Measurements from ENCODE around the gene SCN3B. TPM values are rescaled to one million over a fixed set of nuclear protein-coding genes. Genes with fewer than 3 reads are reported as not detected.

Gene SCN3B
- total and polyA plus RNA-seq, 9 of the 15 experiments (the other 6 are each of a cell fraction or from before 2014, with no cell fraction given): 0.01 to 0.15 (median 0.04) TPM; not detected in 6

GRCh38 chr11:123593570-123593969 is 60.9 kb downstream of the SCN3B start (continued):
- TF ChIP-seq CHAMP1 (IDR thresholded peaks at IDR 0.05) (no peak), ZKSCAN8 (CRISPR knock-in tag; IDR thresholded peaks at IDR 0.05) (no peak), BRD4 (IDR thresholded peaks at IDR 0.05) (no peak), ATF7 (IDR thresholded peaks at IDR 0.05) (no peak)

GRCh38 chr11:123590296-123590912 is 64.0 kb downstream of the SCN3B start:
- Histone ChIP-seq H3K4me1 (replicated peaks in 1 of 2; ENCODE audit: control insufficient read depth in 2 of 2, insufficient read depth in 2 of 2, low read length in 2 of 2) (no peaks in the 10 kb centered on the region), H3K4me2 (ENCODE audit: insufficient read depth, low read length) (no peak overlapping the region), H2AFZ (ENCODE audit: low read depth, low read length) (no peak overlapping the region), H3K27ac (ENCODE audit: extremely low read depth, low read depth, low read length) (no peak overlapping the region), H3K27me3 (ENCODE audit: control insufficient read depth in 2 of 2, insufficient read depth in 2 of 2, low read length in 2 of 2) (peaks cover 2 to 68% of the 10 kb centered on the region in 2 experiments; a peak in 4 of 5 replicates), H4K20me1 (replicated peaks; ENCODE audit: control insufficient read depth, insufficient read depth, low read length) (0 out of 2 replicates have a peak, but pooled peaks cover 5% of the 10 kb centered on the region), H3K9ac (ENCODE audit: insufficient read depth in 1 of 2, low read depth in 2 of 2, low read length in 2 of 2) (peak overlapping the region in 1 of 2 experiments; percentile 35; a peak in 1 of 4 replicates), H3K4me3 (no peak overlapping the region), H3K9me3 (replicated peaks; ENCODE audit: control insufficient read depth, insufficient read depth, low read depth, low read length) (no peaks in the 10 kb centered on the region), H3K79me2 (ENCODE audit: control insufficient read depth, insufficient read depth, low read length) (no peaks in the 10 kb centered on the region), H3K9me1 (ENCODE audit: control insufficient read depth, insufficient read depth, low read length) (no peaks in the 10 kb centered on the region), H3K36me3 (ENCODE audit: control insufficient read depth, insufficient read depth, low read length) (no peaks in the 10 kb centered on the region)
- WGBS (ENCODE audit: insufficient coverage, low coverage, missing lambda C conversion rate): 0% methylated on average over 11 of the region's 11 CpGs
- FAIRE-seq: no peak
- CTCF ChIA-PET (ENCODE audit: low intra/inter-chr PET ratio): no interaction called here
- BruUV-seq (replicated peaks): no TSS peak
- POLR2A ChIA-PET: no interaction called here
- ATAC-seq: no peak
- DNase-seq (ENCODE audit: extremely low read depth in 1 of 4, low spot score in 3 of 4): no peak
- TF ChIP-seq MBD2 (IDR thresholded peaks at IDR 0.05; ENCODE audit: borderline replicate concordance, low read depth) (no peak), IRF2 (CRISPR knock-in tag; IDR thresholded peaks at IDR 0.05) (no peak), ADNP (tag; IDR thresholded peaks at IDR 0.05) (no peak)
- intact Hi-C loops (cut with micrococcal nuclease): no loop called here
- in situ Hi-C loops (cut with MboI): no loop called here
